Fibroblast of skin of left biceps (primary cell): ENCODE results near the gene TANC1.
A peak's percentile ranks its signal among the peaks of the same experiment; 100 is the strongest.

Experiments
- DNase-seq, 2 experiments: peaks; one replicate each; pipeline ENCODE4 v3.0.0-alpha.2; 2013; ENCODE audit warnings: low read depth in 2 of 2

The TANC1 gene

DNA sequence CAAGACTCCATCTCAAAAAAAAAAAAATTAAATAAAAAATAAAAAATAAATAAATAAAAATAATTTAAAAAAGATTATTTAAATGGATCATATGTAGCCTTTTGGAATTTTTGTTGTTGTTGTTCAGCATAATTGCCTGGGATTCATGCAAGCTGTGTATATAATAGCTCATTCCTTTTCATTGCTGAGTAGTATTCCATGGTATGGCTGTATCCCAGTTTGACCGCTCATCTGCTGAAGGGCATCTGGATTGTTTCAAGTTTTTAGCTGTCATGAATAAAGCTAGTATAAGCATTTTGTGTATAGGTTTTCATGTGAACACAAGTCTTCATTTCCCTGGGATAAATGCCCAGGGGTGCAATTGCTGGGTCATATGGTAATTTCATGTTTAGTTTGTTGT is 6.4 kb upstream of the TANC1 start:
- DNase-seq: no peak

DNA sequence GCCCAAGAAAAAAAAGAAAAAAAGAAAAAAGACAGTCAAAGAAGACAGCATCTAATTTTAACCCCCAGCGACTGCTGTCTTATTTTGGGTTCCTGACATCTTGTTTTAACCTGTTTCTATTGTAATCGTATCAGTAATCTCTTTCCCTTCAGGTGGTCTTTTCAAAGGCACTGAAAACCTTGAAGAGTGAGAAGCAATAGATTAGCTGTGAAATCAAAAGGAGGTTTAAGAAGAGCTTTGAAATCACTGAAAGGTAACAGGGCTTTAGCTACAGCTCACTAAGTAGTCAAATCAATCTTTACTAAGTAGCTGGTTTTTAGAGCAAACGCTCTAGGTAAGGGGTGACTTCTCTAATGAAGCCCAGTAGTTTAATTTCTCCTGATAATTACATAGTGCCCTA is 5.4 kb upstream of the TANC1 start:
- DNase-seq: no peak

DNA sequence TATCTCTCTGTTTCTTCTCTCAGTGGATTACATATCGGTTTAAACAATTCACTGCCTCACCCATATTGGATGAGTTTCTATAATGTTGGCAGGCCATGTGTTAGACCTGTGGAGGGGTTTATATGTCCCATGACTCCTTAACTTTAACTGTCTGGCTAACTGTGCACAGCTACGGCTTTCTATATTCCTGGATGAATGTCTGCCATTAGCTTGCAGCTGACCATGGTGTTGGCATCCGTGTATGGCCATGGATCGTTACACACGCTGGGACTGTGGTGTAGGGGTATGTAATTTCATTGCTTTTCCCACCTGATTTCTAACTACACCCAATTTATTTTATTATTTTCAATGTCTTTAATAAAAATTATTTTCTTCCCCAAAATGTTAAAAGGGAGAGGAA is 3.3 kb upstream of the TANC1 start:
- DNase-seq: no peak

DNA sequence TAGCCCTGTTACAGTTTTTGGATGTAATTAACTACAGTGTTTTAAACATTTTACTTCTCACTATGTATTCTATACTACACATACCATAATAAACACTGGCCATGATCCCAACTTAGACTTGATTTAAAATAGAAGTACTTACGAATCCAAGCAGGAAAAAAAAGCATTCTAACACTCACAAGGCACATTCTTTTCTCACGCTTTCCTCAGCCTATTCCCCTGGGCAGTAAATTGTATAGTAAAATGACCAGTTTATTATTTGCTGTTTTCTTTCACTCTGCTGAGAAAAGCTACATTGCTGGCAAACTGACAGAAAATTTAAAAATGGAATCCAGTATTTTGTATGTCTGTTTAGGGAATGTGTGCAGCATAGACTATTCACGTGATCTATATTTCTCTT is 2.8 kb upstream of the TANC1 start:
- no peak for DNase-seq

DNA sequence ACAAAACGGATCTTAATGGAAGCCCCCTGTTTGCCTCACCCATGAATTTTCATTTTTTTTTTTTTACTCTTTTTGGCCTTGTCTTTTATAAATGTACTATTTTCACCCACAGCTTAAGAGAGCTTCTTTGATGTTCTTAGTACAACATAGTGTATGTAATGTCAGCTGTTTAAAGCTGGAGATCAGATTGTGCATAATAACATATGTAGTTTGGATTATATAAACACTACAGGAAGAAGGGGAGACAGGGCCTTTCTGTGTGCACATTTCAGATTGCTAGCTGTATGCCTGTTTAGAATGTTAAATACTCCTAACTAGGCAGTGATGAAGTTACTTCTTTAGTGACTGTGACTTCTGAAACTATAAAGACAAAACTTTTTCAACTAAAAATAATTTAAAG is 2.1 kb upstream of the TANC1 start:
- no peak for DNase-seq

DNA sequence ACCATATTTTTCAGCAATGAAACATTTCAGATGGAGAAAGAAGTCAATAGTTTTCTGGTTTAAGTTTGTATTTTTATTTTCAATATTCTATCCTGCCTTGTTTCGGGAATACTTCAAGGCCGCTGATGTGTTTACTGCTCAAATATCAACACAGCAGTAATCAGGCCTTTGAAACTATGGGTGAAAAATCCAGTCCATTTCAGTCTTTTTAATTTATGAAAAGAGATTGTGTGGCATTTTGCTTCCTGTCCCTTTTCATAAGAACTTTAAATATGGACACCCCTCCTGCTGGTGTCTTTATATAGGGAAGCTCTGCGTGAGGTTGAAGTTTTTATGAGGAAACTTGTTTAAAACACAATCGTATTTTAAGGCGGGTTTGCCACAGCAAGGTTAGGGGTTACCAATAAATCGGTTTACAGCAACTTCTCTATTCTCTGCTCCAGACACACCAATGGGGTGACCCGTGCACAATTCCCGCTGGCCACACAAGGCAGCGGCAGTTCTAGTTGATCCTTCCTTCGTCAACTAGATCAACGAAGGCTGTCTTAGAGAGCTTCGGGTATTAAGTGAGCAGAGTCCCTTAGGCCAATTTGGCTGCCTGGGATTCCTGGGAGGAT is 1.2 kb upstream of the TANC1 start:
- DNase-seq: no peak

DNA sequence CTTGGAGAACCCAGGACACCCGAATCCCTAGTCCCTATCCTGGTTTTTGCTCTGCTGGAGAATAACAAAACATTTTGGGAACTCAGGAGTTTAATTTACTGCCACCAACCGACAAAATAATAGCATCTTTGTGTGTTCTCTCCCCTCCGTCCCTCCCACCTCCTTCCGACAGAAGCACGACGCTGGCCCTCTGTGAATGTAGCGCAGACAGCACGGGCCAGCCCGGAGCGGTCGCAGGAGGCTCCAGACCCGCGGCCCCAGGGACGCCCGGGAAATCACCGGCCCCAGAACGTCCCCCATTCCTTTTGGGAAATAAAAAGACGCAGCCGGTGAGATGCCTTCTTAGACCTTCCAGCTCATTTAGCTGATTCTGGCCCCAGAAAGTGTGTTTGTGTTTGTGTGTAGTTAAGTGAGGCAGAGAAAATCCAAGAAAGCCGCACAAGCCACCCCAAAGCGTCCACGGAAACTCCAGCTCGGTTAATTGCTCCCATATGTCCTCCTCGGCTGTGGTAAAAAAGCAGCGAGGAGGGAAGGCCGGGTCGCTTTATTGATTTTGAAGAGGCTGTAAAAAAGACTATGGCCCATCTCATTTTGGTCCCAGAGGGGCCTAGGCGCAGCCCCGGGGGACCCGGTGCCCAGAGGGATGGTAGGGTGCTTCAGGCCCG is 577 bp upstream of the TANC1 start:
- DNase-seq: peak; percentile 62 to 68

DNA sequence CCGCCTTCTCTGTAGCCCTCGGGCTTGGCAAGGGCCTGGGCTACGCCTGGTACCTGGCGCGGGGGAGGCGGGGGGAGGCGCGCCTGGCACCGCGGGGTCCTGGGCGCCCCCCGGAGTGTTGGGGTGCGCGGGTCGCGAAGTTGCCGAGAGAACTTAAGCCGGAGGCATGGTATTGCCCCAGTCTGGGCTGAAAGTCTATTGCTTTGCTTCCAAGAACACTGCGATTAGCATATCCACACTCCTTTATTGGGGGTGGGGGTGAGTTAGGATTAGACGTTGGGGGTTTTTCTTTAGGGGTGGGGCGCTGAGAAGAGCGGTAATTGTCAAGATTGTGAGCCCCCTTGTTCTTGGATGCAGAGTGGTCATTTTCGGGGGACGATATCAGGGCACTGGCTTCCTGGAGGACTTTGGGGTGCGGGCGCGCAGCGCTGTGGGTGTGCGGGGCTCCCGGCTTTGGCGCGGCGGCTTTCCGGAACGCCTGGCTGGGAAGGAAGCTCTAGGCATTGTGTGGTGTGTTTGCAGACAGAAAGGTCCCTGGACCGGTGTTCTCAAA is 798 bp downstream of the TANC1 start:
- no peak for DNase-seq

DNA sequence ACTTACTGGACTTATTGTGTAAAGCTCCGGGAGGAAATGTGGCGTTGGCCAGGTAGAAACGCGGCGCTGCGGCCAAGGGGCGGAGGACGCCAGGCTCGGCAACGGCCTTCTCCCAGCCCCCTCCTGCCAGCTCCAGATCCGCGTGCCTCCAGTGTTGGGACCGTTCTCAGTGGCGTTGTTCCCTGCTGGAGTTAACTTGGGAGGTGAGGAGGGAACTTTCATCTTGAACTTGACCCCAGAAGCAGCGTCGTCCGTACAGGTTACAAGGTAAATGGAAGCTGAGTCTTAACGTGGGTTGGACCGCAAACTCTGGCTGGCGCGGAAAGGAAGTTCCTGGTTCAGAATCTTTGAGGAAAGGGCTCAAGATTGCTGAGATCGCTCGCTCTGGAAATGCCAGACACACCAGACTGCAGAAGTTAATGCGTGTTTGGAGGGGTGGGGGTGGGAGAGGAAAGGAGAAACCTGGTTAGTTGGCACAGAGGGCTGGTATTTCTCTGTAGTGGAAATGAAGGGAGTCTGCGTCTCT is 1.3 kb downstream of the TANC1 start:
- DNase-seq: no peak

DNA sequence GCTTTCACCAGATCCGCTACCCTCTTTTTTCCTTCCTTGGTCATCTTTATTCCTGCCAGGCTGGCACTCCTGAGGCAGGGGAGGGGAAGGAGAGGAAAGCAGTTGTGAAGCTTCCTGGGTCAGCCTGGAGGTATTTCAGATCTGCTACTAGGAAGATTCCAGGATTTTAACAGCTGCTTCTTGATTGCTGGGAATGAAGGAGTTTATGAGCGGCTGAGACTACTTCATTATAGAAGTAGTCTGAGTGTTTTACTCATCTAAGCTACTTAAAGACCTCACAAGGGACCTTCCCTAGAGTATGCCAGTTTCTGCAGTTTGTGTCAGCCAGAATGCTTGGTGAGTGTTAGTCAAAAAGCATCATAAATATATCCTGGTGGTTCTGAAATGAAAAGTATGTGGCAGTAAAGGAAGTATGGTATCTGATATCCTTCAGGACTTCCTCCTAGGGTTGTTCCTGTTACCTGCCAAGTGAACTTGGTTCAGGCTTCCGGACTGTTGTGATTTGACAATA is 1.9 kb downstream of the TANC1 start:
- DNase-seq: no peak

DNA sequence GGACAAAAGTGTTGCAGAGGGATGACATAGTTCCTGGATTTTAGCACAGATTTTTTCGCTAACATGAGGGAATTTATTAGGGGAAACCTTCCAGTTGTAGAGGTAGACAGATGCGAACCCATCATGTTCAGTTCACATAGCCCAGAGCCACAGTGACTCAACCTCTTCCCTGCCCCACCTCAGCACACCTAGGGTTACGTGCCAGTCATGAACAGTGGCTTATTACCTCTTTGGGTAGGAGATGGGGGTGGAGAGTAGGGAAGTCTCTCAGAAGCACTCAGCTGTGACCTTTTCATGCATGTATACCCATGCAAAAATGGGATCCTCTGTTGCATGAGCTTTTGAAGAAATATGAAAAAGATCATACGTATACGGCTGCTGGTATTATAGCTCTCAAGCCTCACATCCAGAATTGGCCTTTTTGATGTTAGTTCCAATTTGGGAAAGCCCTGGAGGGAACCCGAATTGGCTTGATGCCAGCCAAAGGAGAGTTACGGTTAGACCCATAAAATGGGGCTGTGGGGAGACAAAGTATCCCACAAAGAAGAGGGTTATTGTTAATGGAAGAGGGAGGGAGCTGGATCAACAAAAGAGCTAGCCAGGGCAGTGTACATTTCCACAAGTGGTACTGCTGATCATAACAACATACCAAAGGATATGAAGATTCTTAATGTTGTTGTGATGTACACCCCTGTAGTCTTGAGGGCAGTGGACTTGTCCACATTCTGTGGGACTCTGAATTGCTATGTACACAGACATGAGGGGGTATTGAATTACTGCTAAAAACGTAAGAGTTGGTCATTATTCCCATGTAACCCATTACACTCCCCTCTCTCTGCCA is 4.9 kb downstream of the TANC1 start:
- no peak for DNase-seq

DNA sequence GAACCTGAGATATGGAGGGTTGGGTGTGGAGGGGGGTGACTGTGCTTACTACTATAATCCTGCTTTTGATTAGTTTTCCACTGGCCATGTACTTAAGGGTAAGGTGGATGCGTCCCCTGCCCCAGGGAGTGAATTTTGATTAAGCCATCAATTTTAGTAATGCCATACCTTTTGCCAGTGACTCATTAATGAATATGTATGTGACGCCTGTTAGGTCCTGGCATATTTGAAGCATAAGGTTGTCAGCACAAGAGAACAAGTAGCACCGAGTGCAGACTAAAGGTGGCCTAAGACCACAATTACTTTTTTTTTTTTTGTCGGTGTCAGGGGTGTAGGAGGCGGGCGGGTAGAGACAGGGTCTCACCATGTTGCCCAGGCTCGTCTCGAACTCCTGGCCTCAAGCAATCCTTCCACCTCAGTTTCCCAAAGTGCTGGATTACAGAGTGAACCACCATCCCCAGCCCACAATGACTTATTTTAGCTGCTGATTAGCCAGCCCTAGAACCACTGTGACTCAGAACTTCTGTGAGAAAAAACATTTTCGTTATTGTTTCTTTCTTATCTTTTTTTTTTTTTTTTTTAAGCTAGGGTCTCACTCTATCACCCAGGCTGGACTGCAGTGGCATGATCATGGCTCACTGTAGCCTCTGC is 7.0 kb downstream of the TANC1 start:
- no peak for DNase-seq

DNA sequence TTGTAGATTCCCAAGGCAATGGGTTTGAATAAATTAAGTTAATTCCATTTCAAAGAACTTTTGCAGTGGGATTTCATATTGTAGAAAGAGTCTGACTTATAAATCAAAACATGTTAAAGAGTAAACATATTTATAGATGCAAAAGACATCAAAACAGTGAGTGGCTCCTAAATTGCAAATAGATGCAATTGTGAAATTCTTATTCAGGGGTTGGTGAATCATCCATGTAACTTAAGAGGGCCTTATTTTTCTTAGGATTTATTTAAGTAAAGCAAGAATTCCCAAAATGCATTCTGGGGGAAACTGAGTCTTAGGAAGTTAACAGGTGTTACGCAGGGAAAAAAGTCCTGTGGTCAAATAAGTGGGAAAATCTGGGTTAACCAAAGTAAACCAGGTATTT is 11.3 kb downstream of the TANC1 start:
- DNase-seq: no peak

DNA sequence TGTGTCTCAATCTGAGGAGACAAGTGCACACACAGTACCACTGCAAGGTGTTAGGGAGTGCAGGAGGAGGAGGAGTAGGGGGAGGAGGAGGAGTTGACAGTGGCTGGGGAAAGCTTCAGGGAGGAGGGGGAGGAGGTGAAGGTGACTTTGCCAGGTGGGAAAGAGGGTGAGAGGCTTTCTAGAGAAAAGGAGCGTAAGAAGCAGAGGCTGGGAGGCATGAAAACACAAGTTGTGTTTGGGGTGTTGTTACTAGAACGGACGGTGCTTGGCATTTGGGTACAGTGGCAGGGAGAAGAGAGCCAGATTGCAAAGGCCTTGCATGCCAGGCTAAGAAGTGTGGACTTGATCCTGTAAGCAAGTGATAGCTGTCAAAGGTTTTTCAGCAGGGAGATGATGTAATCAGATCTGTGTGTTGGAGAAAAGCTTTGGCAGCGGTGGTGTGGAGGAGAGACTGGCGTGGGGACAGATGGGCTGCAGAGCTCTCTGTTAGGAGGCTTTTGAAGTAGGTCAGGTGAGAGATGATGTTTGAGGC is 16.2 kb downstream of the TANC1 start:
- no peak for DNase-seq

DNA sequence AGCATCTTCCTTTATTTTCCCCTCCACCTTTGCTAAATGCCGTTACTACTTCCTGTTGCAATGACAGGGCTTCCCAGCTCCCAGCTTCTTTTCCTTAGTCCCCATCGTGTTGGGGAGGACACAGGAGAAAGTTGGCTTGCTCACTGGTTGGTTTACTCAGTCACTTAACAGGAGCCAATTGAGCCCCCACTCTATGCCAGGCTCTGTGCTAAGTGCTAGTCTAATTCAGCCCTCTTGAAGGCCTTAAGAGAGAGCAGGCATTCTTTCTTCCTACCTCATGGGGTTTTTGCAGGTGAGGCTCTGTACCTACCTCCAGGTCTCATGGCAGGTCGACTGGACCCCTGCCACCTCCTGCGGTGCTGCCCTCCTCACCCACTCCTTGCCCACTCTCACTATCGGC is 20.1 kb downstream of the TANC1 start:
- no peak for DNase-seq

DNA sequence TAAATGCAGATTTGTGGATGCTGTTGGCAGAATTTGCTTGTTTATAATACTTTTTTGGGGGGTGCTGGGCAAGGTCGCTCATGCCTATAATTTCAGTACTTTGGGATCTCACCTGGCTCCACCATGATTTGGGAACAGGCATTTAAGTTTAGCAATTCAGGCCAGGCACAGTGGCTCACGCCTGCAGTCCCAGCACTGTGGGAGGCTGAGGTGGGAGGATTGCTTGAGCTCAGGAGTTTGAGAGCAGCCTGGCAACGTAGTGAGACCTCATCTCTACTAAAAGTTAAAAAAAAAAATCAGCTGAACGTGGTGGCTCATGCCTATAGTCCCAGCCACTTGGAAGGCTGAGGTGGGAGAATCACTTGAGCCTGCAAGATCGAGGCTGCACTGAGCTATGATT is 20.7 kb downstream of the TANC1 start:
- DNase-seq: no peak

DNA sequence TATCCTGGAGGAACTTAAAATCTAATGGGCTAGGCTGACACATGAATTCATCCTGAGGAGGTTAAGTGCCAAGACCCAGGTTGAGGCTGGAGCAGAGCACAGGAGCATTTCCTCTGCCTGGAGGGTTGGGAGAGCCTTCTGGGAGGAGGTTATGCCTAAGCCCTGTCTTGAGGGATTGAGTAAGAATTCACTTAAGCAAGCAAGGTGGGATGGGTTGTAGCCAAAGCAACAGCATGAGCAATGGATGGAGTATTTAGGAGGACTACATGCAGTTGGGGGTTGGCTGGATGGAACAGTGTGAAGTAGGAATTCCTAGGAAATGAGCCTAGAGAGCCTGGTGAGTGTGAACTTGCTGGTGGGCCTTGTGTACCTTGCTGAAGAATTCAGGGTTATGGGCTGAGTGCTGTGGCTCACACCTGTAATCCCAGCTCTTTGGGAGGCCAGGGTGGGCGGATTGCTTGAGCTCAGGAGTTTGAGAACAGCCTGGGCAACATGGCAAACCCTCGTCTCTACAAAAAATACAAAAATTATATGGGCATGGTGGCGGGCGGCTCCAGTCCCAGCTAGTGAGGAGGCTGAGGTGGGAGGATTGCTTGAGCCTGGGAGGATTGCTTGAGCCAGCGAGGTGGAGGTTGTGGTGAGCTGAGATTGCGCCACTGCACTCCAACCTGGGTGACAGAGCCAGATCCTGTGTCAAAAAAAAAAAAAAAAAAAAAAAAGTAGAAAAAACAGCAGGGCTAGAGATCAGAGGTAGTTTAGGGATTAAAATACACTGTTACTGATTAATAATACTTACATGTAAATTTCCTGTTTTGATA is 22.2 kb downstream of the TANC1 start:
- peak; percentile 91 for DNase-seq

DNA sequence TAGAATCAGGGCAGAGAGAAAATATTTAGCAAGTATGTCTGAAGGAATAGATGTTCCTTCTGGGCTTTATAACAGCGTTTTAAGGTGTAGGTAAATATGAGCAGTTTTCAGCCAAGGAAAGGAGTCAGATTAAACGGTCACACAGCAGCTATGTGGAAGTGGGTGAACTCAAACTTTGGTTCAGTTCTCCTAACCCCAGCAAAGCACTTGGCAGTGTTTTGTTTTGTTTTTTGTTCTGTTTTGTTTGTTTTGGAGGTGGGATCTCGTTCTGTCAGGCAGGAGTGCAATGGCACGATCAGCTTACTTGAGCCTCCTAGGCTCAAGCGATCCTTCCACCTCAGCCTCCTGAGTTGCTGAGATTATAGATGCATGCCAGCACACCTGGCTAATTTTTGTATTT is 24.6 kb downstream of the TANC1 start:
- no peak for DNase-seq

DNA sequence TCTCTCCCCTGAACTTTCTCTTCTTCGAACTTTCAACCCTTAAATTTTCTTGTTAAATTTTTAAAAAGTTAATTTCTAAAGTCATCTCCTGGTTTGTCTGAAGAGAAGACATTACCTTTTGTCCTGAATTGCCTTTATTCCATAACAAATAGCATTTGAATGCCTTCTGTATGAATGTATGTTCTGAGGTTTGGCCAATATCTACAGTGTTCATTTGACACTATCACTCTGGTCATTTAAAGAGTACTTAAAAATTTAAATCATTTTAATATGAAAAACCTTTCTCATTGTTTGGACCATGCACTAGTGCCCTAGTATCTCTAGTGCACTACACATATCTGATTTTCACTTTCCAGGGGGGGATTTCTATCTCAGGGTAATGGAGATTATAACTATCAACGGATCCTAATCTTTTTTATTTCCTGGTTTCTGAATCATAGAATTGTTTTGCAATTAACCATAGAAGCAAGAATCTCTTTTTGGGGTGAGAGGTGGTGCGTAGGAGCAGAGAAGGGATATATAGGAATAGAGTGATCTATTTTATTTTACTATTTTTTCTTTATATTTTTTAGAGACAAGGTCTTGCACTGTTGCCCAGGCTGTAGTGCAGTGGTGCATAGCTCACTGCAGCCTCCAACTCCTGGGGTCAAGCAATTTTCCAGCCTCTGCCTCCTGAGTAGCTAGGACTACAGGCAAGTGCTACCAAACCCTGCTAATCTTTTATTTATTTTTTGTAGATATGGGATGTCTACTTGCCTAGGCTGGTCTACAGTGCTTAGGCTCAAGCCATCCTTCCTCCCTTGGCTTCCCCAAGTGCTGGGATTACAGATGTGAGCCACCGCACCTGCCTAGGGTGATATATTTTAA is 25.5 kb downstream of the TANC1 start:
- no peak for DNase-seq
